GM19397 (cell line): Measurements from ENCODE around the gene DERA.
"Not testable (repeated sequence)": the region's sequence is repeated elsewhere in the genome, so short reads cannot be mapped to it uniquely, and the experiment has no call there.

Experiments used
- ATAC-seq: cut with Tn5 transposase; IDR thresholded peaks from one replicate; pipeline ENCODE4 v1.9.1; 2021; ENCODE audit warnings: mild to moderate bottlenecking, moderate library complexity; ENCODE audit not compliant: unreplicated experiment

Gene DERA

DNA sequence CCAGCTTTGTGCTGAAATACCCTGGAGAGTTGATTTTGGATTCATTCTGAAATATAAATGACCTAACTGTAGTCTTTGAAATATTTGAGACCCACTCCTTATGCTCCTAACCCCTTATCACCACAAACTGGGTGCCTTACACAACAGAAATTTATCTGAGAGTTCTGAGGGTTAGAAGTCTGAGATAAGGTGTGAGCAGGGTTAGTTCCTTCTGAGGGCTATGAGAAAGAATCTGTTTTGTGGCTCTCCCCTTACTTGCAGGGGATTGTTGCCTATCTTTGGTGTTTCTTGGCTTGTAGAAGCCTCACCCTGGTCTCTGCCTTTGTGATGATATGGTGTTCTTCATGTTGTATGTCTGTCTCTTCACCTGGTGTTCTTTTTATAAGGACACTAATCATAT lies 91.7 kb downstream of the DERA start:
- no peak for ATAC-seq

DNA sequence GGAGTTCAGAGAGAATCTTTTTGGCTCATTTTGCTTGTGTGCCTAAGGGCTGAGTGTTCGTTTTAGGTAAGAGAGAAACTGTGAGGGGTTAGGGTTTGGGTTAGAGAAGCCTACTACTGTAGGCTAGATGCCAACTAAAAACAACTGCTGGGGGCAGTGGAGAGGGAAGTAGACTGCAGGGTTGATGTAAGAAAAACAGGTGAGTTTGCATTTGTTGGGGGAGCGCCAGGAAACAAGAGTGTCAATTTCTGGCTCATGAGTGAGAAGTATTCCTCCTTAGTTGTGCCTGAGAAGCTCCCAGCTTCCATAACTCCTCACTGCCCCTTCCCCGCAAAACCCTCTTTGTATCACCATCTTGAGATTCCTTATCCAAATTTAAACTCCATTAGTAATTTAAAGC lies 92.3 kb downstream of the DERA start:
- ATAC-seq = no peak

GRCh38 chr12:16006752-16007151 lies 95.6 kb downstream of the DERA start:
- ATAC-seq = no peak

- ATAC-seq = no peak
Observed at GRCh38 chr12:16008421-16008824, 97.3 kb downstream of the DERA start.

DNA sequence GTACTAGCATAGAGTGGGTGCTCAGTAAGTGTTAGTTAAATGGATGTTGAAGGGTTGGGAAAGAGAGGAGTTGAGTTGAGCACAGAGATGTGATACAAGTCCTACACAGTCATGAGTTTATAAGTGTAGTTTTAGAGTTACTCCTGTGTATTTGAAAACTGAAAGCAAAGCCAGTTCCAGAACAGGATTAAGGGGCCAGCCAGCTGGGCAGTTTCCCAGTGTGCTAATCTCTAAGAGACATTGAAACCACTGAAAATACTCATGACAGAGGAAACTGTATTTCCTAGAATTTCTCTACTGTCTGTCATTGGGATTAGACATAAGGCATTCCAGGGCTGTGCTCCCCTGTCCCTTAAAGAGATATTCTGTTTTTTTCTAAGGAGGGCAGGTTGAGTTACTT lies 101.0 kb downstream of the DERA start:
- no peak for ATAC-seq

- ATAC-seq = not testable (repeated sequence)
Observed at GRCh38 chr12:16013722-16014121, 102.6 kb downstream of the DERA start.

GRCh38 chr12:16014394-16014793 lies 103.3 kb downstream of the DERA start:
- not testable (repeated sequence) for ATAC-seq

DNA sequence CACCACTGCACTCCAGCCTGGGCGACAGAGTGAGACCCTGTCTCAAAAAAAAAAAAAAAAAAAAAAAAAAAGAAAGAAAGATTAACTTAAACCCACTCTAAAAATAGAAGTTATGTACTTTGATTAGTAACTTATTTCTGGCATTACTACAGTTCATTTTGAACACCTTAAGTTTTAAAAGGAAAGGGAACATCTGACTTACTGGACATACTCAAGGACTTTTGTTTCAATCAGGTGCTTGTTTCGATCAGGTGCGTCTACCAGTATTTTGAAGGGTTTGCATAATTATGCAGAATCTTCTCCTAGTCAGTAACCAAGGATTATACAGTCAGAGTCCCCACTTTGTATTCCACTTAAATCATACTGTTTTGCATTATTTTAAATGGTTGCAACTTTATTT lies 105.6 kb downstream of the DERA start:
- no peak for ATAC-seq

DNA sequence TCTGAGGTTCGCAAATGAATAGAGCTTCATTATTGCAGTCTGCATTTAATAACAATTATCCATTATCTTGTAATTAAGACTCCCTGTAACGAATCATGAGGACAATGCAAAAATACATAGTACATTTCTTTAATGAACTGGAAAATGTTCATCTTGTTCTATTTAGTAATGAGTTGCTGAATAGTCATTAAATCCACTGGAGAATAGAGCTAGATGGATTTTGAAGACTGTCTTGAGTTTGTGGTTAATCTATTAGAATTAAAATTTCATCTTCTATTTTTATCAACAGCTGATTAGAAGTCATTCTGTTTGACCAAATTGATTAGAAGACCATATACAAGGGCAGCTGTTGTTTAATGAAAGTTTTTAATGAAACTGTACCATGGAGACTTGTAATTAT lies 107.2 kb downstream of the DERA start:
- no peak for ATAC-seq

DNA sequence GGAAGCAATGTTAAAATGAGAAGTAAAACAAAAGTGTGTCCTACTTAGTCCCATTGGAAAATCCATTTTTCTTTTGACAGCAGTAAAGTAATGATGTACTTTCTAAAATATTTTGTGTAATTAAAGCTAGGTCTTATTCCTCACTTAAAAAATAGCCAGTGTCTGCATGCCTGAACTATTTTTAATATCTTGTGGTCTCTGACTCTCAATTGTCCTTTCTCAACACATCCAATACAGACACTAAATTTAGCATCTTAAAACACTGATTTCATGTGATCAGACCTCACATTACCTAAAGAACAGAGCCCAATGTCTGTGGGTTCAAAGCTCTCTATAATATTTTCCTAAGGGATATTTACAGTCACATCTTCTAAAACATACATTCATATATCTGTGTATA lies 108.0 kb downstream of the DERA start:
- no peak for ATAC-seq

DNA sequence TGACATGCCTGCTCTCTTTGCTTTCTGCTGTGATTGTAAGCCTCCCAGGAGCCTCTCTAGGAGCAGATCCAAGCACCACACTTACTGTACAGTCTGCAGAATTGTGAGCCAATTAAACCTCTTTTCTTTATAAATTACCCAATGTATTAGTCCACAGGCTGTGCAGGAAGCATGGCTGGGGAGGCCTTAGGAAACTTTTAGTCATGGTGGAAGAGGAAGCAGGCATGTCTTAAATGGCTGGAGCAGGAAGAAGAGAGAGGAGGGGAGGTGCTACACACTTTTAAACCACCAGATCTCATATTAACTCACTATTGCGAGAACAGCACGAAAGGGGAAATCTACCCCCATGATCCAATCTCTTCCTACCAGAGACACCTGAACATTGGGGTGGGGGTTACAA lies 108.9 kb downstream of the DERA start:
- no peak for ATAC-seq

GRCh38 chr12:16021026-16021425 lies 109.9 kb downstream of the DERA start:
- ATAC-seq = no peak

DNA sequence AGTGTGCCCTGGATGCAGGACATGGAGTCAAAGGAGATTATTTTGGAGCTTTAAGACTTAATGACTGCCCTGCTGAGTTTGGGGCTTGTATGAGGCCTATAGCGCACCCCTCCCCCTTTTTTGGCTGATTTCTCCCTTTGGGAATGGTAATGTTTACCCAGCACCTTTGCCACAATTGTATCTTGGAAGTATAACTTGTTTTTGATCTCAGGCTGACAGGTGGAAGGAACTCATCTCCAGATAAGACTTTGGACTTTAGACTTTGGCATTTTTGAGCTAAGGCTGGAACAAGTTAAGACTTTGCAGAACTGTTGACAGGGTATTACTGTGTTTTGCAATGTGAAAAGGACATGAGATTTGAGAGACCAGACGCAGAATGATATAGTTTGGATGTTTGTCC lies 110.5 kb downstream of the DERA start:
- no peak for ATAC-seq

- no peak for ATAC-seq
Observed at GRCh38 chr12:16027002-16027401, 115.9 kb downstream of the DERA start.

- ATAC-seq = no peak
Observed at GRCh38 chr12:16030744-16031143, 119.6 kb downstream of the DERA start.

GRCh38 chr12:16034136-16034817 lies 123.1 kb downstream of the DERA start:
- no peak for ATAC-seq

- ATAC-seq = no peak
Observed at GRCh38 chr12:16036073-16036472, 124.9 kb downstream of the DERA start.

GRCh38 chr12:16037533-16037932 lies 126.4 kb downstream of the DERA start:
- ATAC-seq = no peak

DNA sequence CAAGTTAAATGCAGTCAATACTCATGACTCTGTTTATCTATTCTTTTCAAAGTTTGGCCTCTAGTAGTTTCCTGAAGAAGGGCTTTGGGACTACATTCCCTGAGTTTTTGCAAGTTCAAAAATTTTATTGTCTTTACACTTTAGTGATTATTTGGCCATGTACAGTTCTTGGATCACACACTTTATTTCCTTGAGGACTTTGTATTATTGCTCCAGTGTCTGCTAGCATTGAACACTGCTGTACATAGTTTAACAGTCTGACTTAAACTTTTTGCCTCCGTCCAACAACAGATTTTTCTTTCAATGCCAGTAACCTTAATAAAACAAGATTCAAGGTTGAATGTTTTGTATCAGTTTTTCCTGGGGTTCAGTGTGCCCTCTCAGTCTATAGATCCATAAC lies 132.3 kb downstream of the DERA start:
- no peak for ATAC-seq

GRCh38 chr12:16046266-16046665 lies 135.1 kb downstream of the DERA start:
- ATAC-seq = no peak

DNA sequence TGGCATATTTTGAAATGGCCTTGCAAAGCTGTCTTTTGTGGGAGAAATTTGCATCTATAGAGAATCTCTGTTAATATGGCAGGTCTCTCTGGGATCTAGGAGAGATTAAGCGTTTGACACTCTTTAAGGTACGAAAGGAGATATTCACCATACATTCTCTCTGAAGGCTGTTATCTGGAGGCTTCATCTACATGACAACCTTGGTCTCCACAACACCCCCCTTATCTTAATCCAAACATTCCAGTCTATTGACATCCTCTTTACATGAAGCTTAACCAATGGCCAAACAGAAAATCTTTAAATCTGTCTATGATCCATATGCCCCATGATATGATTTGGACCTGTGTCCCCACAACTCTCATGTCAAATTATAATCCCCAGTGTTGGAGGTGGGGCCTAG lies 137.4 kb downstream of the DERA start:
- no peak for ATAC-seq

GRCh38 chr12:16056910-16057309 lies 145.8 kb downstream of the DERA start:
- no peak for ATAC-seq

- ATAC-seq = not testable (repeated sequence)
Observed at GRCh38 chr12:16057351-16057751, 146.2 kb downstream of the DERA start.
